K562 (cell line): Measurements from ENCODE around the gene P3H1. TPM values are rescaled to one million over a fixed set of nuclear protein-coding genes. Genes with fewer than 3 reads are reported as not detected.

Experiments
- ATAC-seq: fragments of 200-7000 bp; cut with Tn5 transposase; 3 replicates; pipeline ENCODE4 v1.9.1; 2020; ENCODE audit warnings: moderate library complexity
- BruUV-seq: library from RNA; stranded (reverse); fragments of 400-500 nt; replicated peaks from 2 replicates; lab custom pipeline; 2021; lab: Mats Ljungman, UMichigan
- CTCF ChIA-PET: fragments of 300-600 bp; formaldehyde crosslinking; extraction: SDS; loops from one replicate; lab custom pipeline; 2021; ENCODE audit warnings: low intra/inter-chr PET ratio; lab: Yijun Ruan, JAX
- POLR2A ChIA-PET: fragments of 300-600, 350-650 bp; sonication (Branson Sonifier 250); formaldehyde crosslinking; extraction: SDS; loops from one replicate; lab custom pipeline; 2021; ENCODE audit warnings: antibody characterized with exemption, inconsistent platforms; lab: Yijun Ruan, JAX
- DNase-seq, 4 experiments: peaks; one replicate each; pipeline versions ENCODE4 v3.0.0 to v3.0.0-alpha.2; 2011 to 2018; ENCODE audit warnings: low spot score in 3 of 4, mixed read lengths in 3 of 4; ENCODE audit errors: extremely low read depth in 1 of 4
- FAIRE-seq: peaks from 2 replicates; lab custom pipeline; 2011; peaks lifted over from hg19 to GRCh38; lab: Jason Lieb, UNC
- H2AFZ ChIP-seq: 2 replicates; pipeline ENCODE4 v1.6.0; 2011; ENCODE audit warnings: low read depth, low read length, control low read depth, inconsistent platforms
- H3K27ac ChIP-seq: fragments of 200-600 bp; 3 replicates; pipeline ENCODE4 v1.8.0; 2011; ENCODE audit warnings: low read depth, mild to moderate bottlenecking, control low read depth, inconsistent platforms, low read length, moderate library complexity, mixed read lengths; ENCODE audit errors: extremely low read depth
- H3K27me3 ChIP-seq, 2 experiments: fragments of 300-600 bp in 1 of 2; 2 replicates in 1 of 2; 3 replicates in 1 of 2; pipeline versions ENCODE4 v1.6.0 to v1.8.0; 2011; ENCODE audit warnings: inconsistent platforms in 2 of 2, low read length in 2 of 2, mild to moderate bottlenecking in 1 of 2, mixed read lengths in 1 of 2, moderate library complexity in 1 of 2; ENCODE audit not compliant: control insufficient read depth in 2 of 2, insufficient read depth in 2 of 2
- H3K36me3 ChIP-seq: fragments of 300-600 bp; 3 replicates; pipeline ENCODE4 v1.8.0; 2011; ENCODE audit warnings: mild to moderate bottlenecking, low read length, inconsistent platforms; ENCODE audit not compliant: control insufficient read depth, insufficient read depth
- H3K4me1 ChIP-seq, 2 experiments: fragments of 200-600 bp in 1 of 2; replicated peaks in 1 of 2; 2 replicates in 1 of 2; 3 replicates in 1 of 2; pipeline versions ENCODE4 v1.5.1 to v1.8.0; 2011; ENCODE audit warnings: inconsistent platforms in 2 of 2, low read length in 2 of 2, mild to moderate bottlenecking in 1 of 2, mixed read lengths in 1 of 2, moderate library complexity in 1 of 2; ENCODE audit not compliant: control insufficient read depth in 2 of 2, insufficient read depth in 2 of 2
- H3K4me2 ChIP-seq: 2 replicates; pipeline ENCODE4 v1.6.1; 2011; ENCODE audit warnings: low read length, control low read depth, inconsistent platforms, mixed read lengths; ENCODE audit not compliant: insufficient read depth
- H3K4me3 ChIP-seq: fragments of 200-600 bp; sonication (generic), shearing (Covaris generic); 2 replicates; pipeline ENCODE4 v1.5.1; 2016; ENCODE audit warnings: control low read depth, inconsistent platforms
- H3K79me2 ChIP-seq: fragments of 200-600 bp; 3 replicates; pipeline ENCODE4 v1.8.0; 2011; ENCODE audit warnings: low read length, inconsistent platforms; ENCODE audit not compliant: control insufficient read depth, insufficient read depth
- H3K9ac ChIP-seq, 2 experiments: 2 replicates each; pipeline versions ENCODE4 v1.6.0 to v1.6.1; 2011; ENCODE audit warnings: low read depth in 2 of 2, low read length in 2 of 2, control low read depth in 1 of 2, inconsistent platforms in 1 of 2, mild to moderate bottlenecking in 1 of 2, mixed read lengths in 1 of 2; ENCODE audit not compliant: insufficient read depth in 1 of 2
- H3K9me1 ChIP-seq: one replicate; pipeline ENCODE4 v1.6.0; 2011; ENCODE audit warnings: inconsistent platforms, mild to moderate bottlenecking, low read length, moderate library complexity; ENCODE audit not compliant: control insufficient read depth, insufficient read depth
- H3K9me3 ChIP-seq: replicated peaks from 2 replicates; pipeline ENCODE4 v1.5.1; 2011; ENCODE audit warnings: low read depth, low read length, inconsistent platforms; ENCODE audit not compliant: control insufficient read depth, insufficient read depth
- H4K20me1 ChIP-seq: replicated peaks from 2 replicates; pipeline ENCODE4 v1.6.1; 2011; ENCODE audit warnings: low read length, inconsistent platforms, mixed read lengths; ENCODE audit not compliant: control insufficient read depth, insufficient read depth
- MEF2A ChIP-seq: IDR thresholded peaks from 2 replicates; pipeline ENCODE4 v1.6.1; 2011; ENCODE audit warnings: low read depth, mild to moderate bottlenecking, low read length, moderate library complexity; ENCODE audit not compliant: control insufficient read depth
- WGBS: fragments of 100-300 bp; shearing (Covaris generic); methylation state at CpG from one replicate; pipeline ENCODE4 v1.1.6; 2016; ENCODE audit warnings: low coverage, mixed read lengths; ENCODE audit not compliant: insufficient coverage; ENCODE audit errors: missing lambda C conversion rate; 5-methylcytosine and 5-hydroxymethylcytosine counted together
- in situ Hi-C: fragments of 300-500 bp; cut with MboI; formaldehyde crosslinking; loops from 4 replicates; pipeline ENCODE4 v1.15.0; 2018; ENCODE audit warnings: inconsistent platforms, mixed read lengths
- intact Hi-C: fragments of 100-400 bp; cut with micrococcal nuclease; formaldehyde crosslinking; loops from 2 replicates; pipeline ENCODE4 v1.14.2; 2022
- polyA plus RNA-seq, 8 experiments: library from polyadenylated mRNA; depleted of rRNA in 4 of 8; stranded (reverse) in 5 of 8; unstranded in 3 of 8; fragments of >200 nt; fragmentation: Nextera tagmentation in 2 of 8; fragmentation: Illumina TruSeq in 1 of 8; extraction: Ambion mirVana in 2 of 8; extraction: Trizol in 1 of 8; gene quantifications; 2 replicates each; pipeline versions ENCODE4 v1.2.1 to v1.2.3, GENCODE V29; 2011 to 2014; ENCODE audit warnings: inconsistent platforms in 1 of 8, missing spikeins in 1 of 8
- total RNA-seq, 7 experiments: library from RNA; depleted of rRNA in 6 of 7; stranded (reverse); fragments of >200 nt in 6 of 7; fragmentation: Illumina TruSeq in 2 of 7; extraction: Trizol in 2 of 7; gene quantifications; 2 replicates each; pipeline versions ENCODE4 v1.2.1 to v1.2.3, GENCODE V29; 2011 to 2021; ENCODE audit warnings: low replicate concordance in 1 of 7
- TF ChIP-seq, protein P1 (sequence below), 3 experiments: IDR thresholded peaks in 2 of 3; conservative IDR thresholded peaks in 1 of 3; 2 replicates each; pipeline ENCODE4 v1.5.1; 2011 to 2012; ENCODE audit warnings: low read length in 3 of 3, mild to moderate bottlenecking in 3 of 3, control low read depth in 2 of 3, improper control_type of control experiment in 1 of 3, inconsistent platforms in 1 of 3, low read depth in 1 of 3, mixed read lengths in 1 of 3, moderate library complexity in 1 of 3; ENCODE audit not compliant: insufficient read depth in 2 of 3
- TF ChIP-seq, protein P2 (sequence below): sonication (generic); formaldehyde crosslinking; IDR thresholded peaks from 2 replicates; pipeline ENCODE4 v1.8.1; 2023; ENCODE audit warnings: mild to moderate bottlenecking, missing genetic modification reagents

The P3H1 gene
- total and polyA plus RNA-seq, 9 of the 15 experiments (the other 6 are each of a cell fraction or from before 2014, with no cell fraction given): 1.7 to 81.7 (median 45.7) TPM

DNA sequence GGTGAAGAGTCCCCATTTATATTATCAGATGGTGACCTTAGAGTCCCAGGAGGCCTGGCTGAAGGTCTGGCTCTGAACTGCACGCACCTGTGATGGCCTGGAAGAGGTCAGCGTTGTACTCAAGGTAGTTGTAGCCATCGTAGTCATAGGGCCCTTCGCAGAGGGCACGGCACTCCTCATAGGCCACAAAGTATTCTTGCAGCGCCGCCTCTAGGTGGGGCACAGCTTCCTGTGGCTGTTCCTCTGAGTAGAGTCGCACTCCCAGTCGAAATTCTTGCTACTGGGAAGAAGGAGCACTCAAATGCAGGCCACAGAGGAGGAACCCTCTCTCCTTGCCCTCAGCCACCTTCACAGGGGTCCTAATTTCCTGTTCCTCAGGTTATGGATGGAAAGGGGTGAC lies 7.7 kb downstream of the P3H1 start:
- ATAC-seq (no peak), FAIRE-seq (no peak), DNase-seq (no peak)
- Histone ChIP-seq H3K4me1 (peaks cover 3 to 4% of the 10 kb centered on the region in 2 experiments; a peak in 4 of 5 replicates), H3K9me3 (no peaks in the 10 kb centered on the region), H3K4me2 (no peak overlapping the region), H3K79me2 (peaks cover 2% of the 10 kb centered on the region; the same call in 2 of the 3 replicates), H3K36me3 (peaks cover 71% of the 10 kb centered on the region), H3K4me3 (no peak overlapping the region), H3K9ac (no peak overlapping the region), H3K9me1 (peaks cover 4% of the 10 kb centered on the region), H3K27me3 (no peaks in the 10 kb centered on the region), H4K20me1 (peaks cover 8% of the 10 kb centered on the region; the same call in 1 of the 2 replicates), H2AFZ (no peak overlapping the region)
- in situ Hi-C loops: no loop called here
- ChIA-PET CTCF (no interaction called here), POLR2A (interaction anchor here (0.9 to 2.8 kb wide), 4 partner anchors 9 to 77 kb away, joined by 3 to 15 read pairs (median 4); partner anchors contain the start of genes C1orf50, P3H1 and YBX1)
- intact Hi-C loops: no loop called here
- 87% methylated on average over 9 of the region's 9 CpGs for whole genome bisulfite sequencing
- no TSS peak for BruUV-seq
- no peak for TF ChIP-seq MEF2A
- TF ChIP-seq, protein P1, sequence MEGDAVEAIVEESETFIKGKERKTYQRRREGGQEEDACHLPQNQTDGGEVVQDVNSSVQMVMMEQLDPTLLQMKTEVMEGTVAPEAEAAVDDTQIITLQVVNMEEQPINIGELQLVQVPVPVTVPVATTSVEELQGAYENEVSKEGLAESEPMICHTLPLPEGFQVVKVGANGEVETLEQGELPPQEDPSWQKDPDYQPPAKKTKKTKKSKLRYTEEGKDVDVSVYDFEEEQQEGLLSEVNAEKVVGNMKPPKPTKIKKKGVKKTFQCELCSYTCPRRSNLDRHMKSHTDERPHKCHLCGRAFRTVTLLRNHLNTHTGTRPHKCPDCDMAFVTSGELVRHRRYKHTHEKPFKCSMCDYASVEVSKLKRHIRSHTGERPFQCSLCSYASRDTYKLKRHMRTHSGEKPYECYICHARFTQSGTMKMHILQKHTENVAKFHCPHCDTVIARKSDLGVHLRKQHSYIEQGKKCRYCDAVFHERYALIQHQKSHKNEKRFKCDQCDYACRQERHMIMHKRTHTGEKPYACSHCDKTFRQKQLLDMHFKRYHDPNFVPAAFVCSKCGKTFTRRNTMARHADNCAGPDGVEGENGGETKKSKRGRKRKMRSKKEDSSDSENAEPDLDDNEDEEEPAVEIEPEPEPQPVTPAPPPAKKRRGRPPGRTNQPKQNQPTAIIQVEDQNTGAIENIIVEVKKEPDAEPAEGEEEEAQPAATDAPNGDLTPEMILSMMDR (IDR thresholded peaks at IDR 0.05 in 2 of 3, conservative IDR thresholded peaks at IDR 0.05 in 1 of 3; ENCODE audit: insufficient read depth in 2 of 3, low read depth in 1 of 3, low read length in 3 of 3): no peak; a peak in 2 of 6 replicates
- TF ChIP-seq, protein P2, sequence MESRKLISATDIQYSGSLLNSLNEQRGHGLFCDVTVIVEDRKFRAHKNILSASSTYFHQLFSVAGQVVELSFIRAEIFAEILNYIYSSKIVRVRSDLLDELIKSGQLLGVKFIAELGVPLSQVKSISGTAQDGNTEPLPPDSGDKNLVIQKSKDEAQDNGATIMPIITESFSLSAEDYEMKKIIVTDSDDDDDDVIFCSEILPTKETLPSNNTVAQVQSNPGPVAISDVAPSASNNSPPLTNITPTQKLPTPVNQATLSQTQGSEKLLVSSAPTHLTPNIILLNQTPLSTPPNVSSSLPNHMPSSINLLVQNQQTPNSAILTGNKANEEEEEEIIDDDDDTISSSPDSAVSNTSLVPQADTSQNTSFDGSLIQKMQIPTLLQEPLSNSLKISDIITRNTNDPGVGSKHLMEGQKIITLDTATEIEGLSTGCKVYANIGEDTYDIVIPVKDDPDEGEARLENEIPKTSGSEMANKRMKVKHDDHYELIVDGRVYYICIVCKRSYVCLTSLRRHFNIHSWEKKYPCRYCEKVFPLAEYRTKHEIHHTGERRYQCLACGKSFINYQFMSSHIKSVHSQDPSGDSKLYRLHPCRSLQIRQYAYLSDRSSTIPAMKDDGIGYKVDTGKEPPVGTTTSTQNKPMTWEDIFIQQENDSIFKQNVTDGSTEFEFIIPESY (CRISPR knock-in tag): peak; percentile 66; the same call in 1 of the 2 replicates
- TF ChIP-seq, all 486 proteins: peak for 1
- no peak overlapping the region for H3K27ac ChIP-seq
